Caco-2 (cell line): ENCODE data around the gene PKHD1. TPM values are rescaled to one million over a fixed set of nuclear protein-coding genes. Genes with fewer than 3 reads are reported as not detected.
"Not testable (repeated sequence)": the region's sequence is repeated elsewhere in the genome, so short reads cannot be mapped to it uniquely, and the experiment has no call there.

Source experiments
- BruUV-seq: library from RNA; stranded (reverse); fragments of 400-500 nt; replicated peaks from 2 replicates; lab custom pipeline; 2021; lab: Mats Ljungman, UMichigan
- CTCF ChIA-PET: fragments of 300-600 bp; sonication (Branson Sonifier 250); formaldehyde crosslinking; loops from one replicate; lab custom pipeline; 2022; ENCODE audit warnings: antibody characterized with exemption; lab: Charles Lee
- POLR2A ChIA-PET: fragments of 300-600 bp; sonication (Branson Sonifier 250); formaldehyde crosslinking; loops from one replicate; lab custom pipeline; 2022; ENCODE audit warnings: antibody characterized with exemption; lab: Charles Lee
- DNase-seq, 2 experiments: peaks; one replicate each; pipeline versions ENCODE4 v3.0.0 to v3.0.0-alpha.2; 2020 to 2022
- H3K27me3 ChIP-seq: replicated peaks from 2 replicates; pipeline ENCODE4 v1.6.0; 2011; ENCODE audit warnings: low read length; ENCODE audit not compliant: control insufficient read depth, insufficient read depth
- H3K36me3 ChIP-seq: 2 replicates; pipeline ENCODE4 v1.5.1; 2011; ENCODE audit warnings: low read length; ENCODE audit not compliant: control insufficient read depth, insufficient read depth
- H3K4me1 ChIP-seq: fragments of 250-450 bp; sonication (Bioruptor Pico); 2 replicates; pipeline ENCODE4 v1.5.1; 2020; ENCODE audit warnings: mild to moderate bottlenecking
- H3K4me3 ChIP-seq: 2 replicates; pipeline ENCODE4 v1.5.1; 2011; ENCODE audit warnings: low read depth, mild to moderate bottlenecking, control low read depth, low read length
- H3K9me3 ChIP-seq: fragments of 250-450 bp; sonication (Bioruptor Pico); 2 replicates; pipeline ENCODE4 v1.5.1; 2020; ENCODE audit warnings: mild to moderate bottlenecking, moderate library complexity
- H3K27ac Mint-ChIP-seq: one replicate; pipeline ENCODE4 v1.8.0; 2022; ENCODE audit warnings: mixed read lengths; ENCODE audit not compliant: unreplicated experiment
- H3K27me3 Mint-ChIP-seq: one replicate; pipeline ENCODE4 v1.8.0; 2022; ENCODE audit warnings: mixed read lengths; ENCODE audit not compliant: insufficient read depth, unreplicated experiment
- H3K36me3 Mint-ChIP-seq: one replicate; pipeline ENCODE4 v1.8.0; 2022; ENCODE audit warnings: mild to moderate bottlenecking, mixed read lengths; ENCODE audit not compliant: insufficient read depth, unreplicated experiment
- H3K4me1 Mint-ChIP-seq: one replicate; pipeline ENCODE4 v1.8.0; 2022; ENCODE audit warnings: low read depth, mixed read lengths; ENCODE audit not compliant: unreplicated experiment
- H3K4me3 Mint-ChIP-seq: one replicate; pipeline ENCODE4 v1.8.0; 2022; ENCODE audit warnings: mild to moderate bottlenecking, moderate library complexity, mixed read lengths; ENCODE audit not compliant: unreplicated experiment
- H3K9me3 Mint-ChIP-seq: one replicate; pipeline ENCODE4 v1.8.0; 2022; ENCODE audit warnings: mixed read lengths; ENCODE audit not compliant: unreplicated experiment
- intact Hi-C: fragments of 100-400 bp; cut with micrococcal nuclease; formaldehyde crosslinking; loops from one replicate; pipeline ENCODE4 v1.10.0; 2022; ENCODE audit not compliant: unreplicated experiment
- total RNA-seq: library from RNA; stranded (reverse); gene quantifications from 2 replicates; pipeline ENCODE4 v1.2.3, GENCODE V29; 2022
- TF ChIP-seq, protein P1 (sequence below), 2 experiments: fragments of 200-600 bp in 1 of 2; IDR thresholded peaks; 1 replicate in 1 of 2; 2 replicates in 1 of 2; pipeline versions ENCODE4 v1.5.1 to v1.8.0; 2011 to 2022; ENCODE audit warnings: antibody characterized with exemption in 1 of 2, control low read depth in 1 of 2, inconsistent platforms in 1 of 2, low read depth in 1 of 2, low read length in 1 of 2, mild to moderate bottlenecking in 1 of 2, moderate library complexity in 1 of 2; ENCODE audit not compliant: insufficient read depth in 1 of 2, severe bottlenecking in 1 of 2, unreplicated experiment in 1 of 2

The PKHD1 gene
- total RNA-seq, 1 experiment from 2014 or later, result 3.3 TPM

DNA sequence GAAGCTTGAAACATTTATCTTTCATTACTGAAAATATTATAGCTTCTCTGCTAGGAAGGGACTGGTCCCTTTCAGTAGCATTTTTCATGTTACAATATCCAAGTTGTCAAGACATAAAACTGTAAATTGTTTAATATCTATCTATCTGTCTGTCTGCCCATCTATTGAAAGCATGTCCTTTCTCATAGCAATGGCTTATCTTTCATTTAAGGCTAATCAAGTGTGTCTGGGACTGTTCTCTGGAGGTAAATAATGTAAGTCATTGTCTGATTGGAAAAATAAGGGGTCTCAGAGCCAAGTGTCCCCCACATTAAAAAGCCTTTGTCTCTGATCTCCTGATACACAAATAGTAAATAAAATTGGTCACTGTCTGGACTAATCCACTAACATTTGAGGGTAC, 135.5 kb downstream of the PKHD1 start:
- Mint-ChIP-seq H3K27ac (no peak overlapping the region), H3K4me3 (no peak overlapping the region), H3K9me3 (no peaks in the 10 kb centered on the region), H3K4me1 (no peaks in the 10 kb centered on the region), H3K36me3 (no peaks in the 10 kb centered on the region), H3K27me3 (no peaks in the 10 kb centered on the region)
- TF ChIP-seq, protein P1, sequence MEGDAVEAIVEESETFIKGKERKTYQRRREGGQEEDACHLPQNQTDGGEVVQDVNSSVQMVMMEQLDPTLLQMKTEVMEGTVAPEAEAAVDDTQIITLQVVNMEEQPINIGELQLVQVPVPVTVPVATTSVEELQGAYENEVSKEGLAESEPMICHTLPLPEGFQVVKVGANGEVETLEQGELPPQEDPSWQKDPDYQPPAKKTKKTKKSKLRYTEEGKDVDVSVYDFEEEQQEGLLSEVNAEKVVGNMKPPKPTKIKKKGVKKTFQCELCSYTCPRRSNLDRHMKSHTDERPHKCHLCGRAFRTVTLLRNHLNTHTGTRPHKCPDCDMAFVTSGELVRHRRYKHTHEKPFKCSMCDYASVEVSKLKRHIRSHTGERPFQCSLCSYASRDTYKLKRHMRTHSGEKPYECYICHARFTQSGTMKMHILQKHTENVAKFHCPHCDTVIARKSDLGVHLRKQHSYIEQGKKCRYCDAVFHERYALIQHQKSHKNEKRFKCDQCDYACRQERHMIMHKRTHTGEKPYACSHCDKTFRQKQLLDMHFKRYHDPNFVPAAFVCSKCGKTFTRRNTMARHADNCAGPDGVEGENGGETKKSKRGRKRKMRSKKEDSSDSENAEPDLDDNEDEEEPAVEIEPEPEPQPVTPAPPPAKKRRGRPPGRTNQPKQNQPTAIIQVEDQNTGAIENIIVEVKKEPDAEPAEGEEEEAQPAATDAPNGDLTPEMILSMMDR (IDR thresholded peaks at IDR 0.05; ENCODE audit: insufficient read depth in 1 of 2, low read depth in 1 of 2, low read length in 1 of 2, severe bottlenecking in 1 of 2, unreplicated experiment in 1 of 2), result no peak
- no TSS peak for BruUV-seq
- Histone ChIP-seq H3K9me3 (no peaks in the 10 kb centered on the region), H3K4me3 (no peak overlapping the region), H3K27me3 (no peaks in the 10 kb centered on the region), H3K36me3 (no peaks in the 10 kb centered on the region), H3K4me1 (no peaks in the 10 kb centered on the region)
- no peak for DNase-seq
- ChIA-PET POLR2A (no interaction called here), CTCF (no interaction called here)
- intact Hi-C loops, result no loop called here

- H3K27me3 ChIP-seq, result no peaks in the 10 kb centered on the region
- no peak for DNase-seq
- H3K36me3 ChIP-seq, result no peaks in the 10 kb centered on the region
- Mint-ChIP-seq H3K36me3 (no peaks in the 10 kb centered on the region), H3K4me3 (no peak overlapping the region), H3K27me3 (no peaks in the 10 kb centered on the region), H3K4me1 (no peaks in the 10 kb centered on the region), H3K9me3 (no peaks in the 10 kb centered on the region), H3K27ac (no peak overlapping the region)
- CTCF ChIA-PET, result no interaction called here
- POLR2A ChIA-PET, result no interaction called here
- no peak overlapping the region for H3K4me3 ChIP-seq
- no peaks in the 10 kb centered on the region for H3K9me3 ChIP-seq
- BruUV-seq, result no TSS peak
- intact Hi-C loops, result no loop called here
- no peaks in the 10 kb centered on the region for H3K4me1 ChIP-seq
- TF ChIP-seq, protein P1 (IDR thresholded peaks at IDR 0.05; ENCODE audit: insufficient read depth in 1 of 2, low read depth in 1 of 2, low read length in 1 of 2, severe bottlenecking in 1 of 2, unreplicated experiment in 1 of 2), result no peak
These were observed 137.9 kb downstream of the PKHD1 start for GRCh38 chr6:51949526-51949925.

- H3K36me3 Mint-ChIP-seq, H3K4me1 ChIP-seq, H3K27ac Mint-ChIP-seq, H3K4me1 Mint-ChIP-seq, DNase-seq, H3K27me3 ChIP-seq, H3K27me3 Mint-ChIP-seq, intact Hi-C loops, H3K4me3 ChIP-seq, POLR2A ChIA-PET, H3K9me3 ChIP-seq, BruUV-seq, H3K36me3 ChIP-seq, H3K4me3 Mint-ChIP-seq, CTCF ChIA-PET: not testable (repeated sequence)
- H3K9me3 Mint-ChIP-seq, result peaks cover 20% of the 10 kb centered on the region
These were observed 147.7 kb downstream of the PKHD1 start for GRCh38 chr6:51939695-51940094.
